WTC11 (cell line): Measurements from ENCODE around the gene FAT2.

Experiments used
- ESRRA ChIP-seq: sonication (generic); formaldehyde crosslinking; IDR thresholded peaks from 2 replicates; pipeline ENCODE4 v1.8.1; 2022; ENCODE audit warnings: mild to moderate bottlenecking, missing genetic modification reagents, borderline replicate concordance
- MAX ChIP-seq: sonication (generic); formaldehyde crosslinking; IDR thresholded peaks from 2 replicates; pipeline ENCODE4 v1.8.0; 2022; ENCODE audit warnings: mild to moderate bottlenecking, missing genetic modification reagents
- RELA ChIP-seq: sonication (generic); formaldehyde crosslinking; IDR thresholded peaks from 2 replicates; pipeline ENCODE4 v1.8.1; 2022; ENCODE audit warnings: missing genetic modification reagents, mild to moderate bottlenecking, borderline replicate concordance
- ZNF138 ChIP-seq: sonication (generic); formaldehyde crosslinking; conservative IDR thresholded peaks from 2 replicates; pipeline ENCODE4 v1.8.1; 2022; ENCODE audit warnings: mild to moderate bottlenecking, moderate library complexity, missing genetic modification reagents
- ZNF232 ChIP-seq: sonication (generic); formaldehyde crosslinking; IDR thresholded peaks from 2 replicates; pipeline ENCODE4 v1.8.0; 2022; ENCODE audit warnings: mild to moderate bottlenecking, missing genetic modification reagents
- ZNF281 ChIP-seq: sonication (generic); formaldehyde crosslinking; IDR thresholded peaks from 2 replicates; pipeline ENCODE4 v1.8.0; 2023; ENCODE audit warnings: mild to moderate bottlenecking, missing genetic modification reagents
- TF ChIP-seq, protein P1 (sequence below): fragments of 200-600 bp; IDR thresholded peaks from 2 replicates; pipeline ENCODE4 v1.8.0; 2022; ENCODE audit warnings: antibody characterized with exemption
- TF ChIP-seq, protein P2 (sequence below): sonication (generic); formaldehyde crosslinking; IDR thresholded peaks from 2 replicates; pipeline ENCODE4 v1.8.1; 2022; ENCODE audit warnings: low read depth, missing genetic modification reagents, borderline replicate concordance

GRCh38 chr5:151625285-151625684 lies 34.2 kb upstream of the FAT2 start:
- TF ChIP-seq, protein P1, sequence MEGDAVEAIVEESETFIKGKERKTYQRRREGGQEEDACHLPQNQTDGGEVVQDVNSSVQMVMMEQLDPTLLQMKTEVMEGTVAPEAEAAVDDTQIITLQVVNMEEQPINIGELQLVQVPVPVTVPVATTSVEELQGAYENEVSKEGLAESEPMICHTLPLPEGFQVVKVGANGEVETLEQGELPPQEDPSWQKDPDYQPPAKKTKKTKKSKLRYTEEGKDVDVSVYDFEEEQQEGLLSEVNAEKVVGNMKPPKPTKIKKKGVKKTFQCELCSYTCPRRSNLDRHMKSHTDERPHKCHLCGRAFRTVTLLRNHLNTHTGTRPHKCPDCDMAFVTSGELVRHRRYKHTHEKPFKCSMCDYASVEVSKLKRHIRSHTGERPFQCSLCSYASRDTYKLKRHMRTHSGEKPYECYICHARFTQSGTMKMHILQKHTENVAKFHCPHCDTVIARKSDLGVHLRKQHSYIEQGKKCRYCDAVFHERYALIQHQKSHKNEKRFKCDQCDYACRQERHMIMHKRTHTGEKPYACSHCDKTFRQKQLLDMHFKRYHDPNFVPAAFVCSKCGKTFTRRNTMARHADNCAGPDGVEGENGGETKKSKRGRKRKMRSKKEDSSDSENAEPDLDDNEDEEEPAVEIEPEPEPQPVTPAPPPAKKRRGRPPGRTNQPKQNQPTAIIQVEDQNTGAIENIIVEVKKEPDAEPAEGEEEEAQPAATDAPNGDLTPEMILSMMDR = no peak
- TF ChIP-seq MAX (CRISPR knock-in tag) (no peak), ZNF138 (no peak), ZNF281 (CRISPR knock-in tag) (no peak), ESRRA (CRISPR knock-in tag) (no peak), RELA (CRISPR knock-in tag) (no peak), ZNF232 (CRISPR knock-in tag) (no peak)
- TF ChIP-seq, protein P2, sequence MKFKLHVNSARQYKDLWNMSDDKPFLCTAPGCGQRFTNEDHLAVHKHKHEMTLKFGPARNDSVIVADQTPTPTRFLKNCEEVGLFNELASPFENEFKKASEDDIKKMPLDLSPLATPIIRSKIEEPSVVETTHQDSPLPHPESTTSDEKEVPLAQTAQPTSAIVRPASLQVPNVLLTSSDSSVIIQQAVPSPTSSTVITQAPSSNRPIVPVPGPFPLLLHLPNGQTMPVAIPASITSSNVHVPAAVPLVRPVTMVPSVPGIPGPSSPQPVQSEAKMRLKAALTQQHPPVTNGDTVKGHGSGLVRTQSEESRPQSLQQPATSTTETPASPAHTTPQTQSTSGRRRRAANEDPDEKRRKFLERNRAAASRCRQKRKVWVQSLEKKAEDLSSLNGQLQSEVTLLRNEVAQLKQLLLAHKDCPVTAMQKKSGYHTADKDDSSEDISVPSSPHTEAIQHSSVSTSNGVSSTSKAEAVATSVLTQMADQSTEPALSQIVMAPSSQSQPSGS (CRISPR knock-in tag) = no peak
